Glutamatergic neuron (in vitro differentiated cells): ENCODE results near the gene CDH19. TPM values are rescaled to one million over a fixed set of nuclear protein-coding genes. Genes with fewer than 3 reads are reported as not detected.
A peak's percentile ranks its signal among the peaks of the same experiment; 100 is the strongest.

Experiments used
- DNase-seq: peaks from one replicate; pipeline ENCODE4 v3.0.0; 2022
- H3K27ac Mint-ChIP-seq: one replicate; pipeline ENCODE4 v1.8.0; 2020; ENCODE audit warnings: mild to moderate bottlenecking, mixed read lengths, inconsistent platforms; ENCODE audit not compliant: unreplicated experiment
- H3K27me3 Mint-ChIP-seq: one replicate; pipeline ENCODE4 v1.8.0; 2020; ENCODE audit warnings: mild to moderate bottlenecking, moderate library complexity, mixed read lengths, inconsistent platforms; ENCODE audit not compliant: unreplicated experiment
- H3K36me3 Mint-ChIP-seq: one replicate; pipeline ENCODE4 v1.8.0; 2020; ENCODE audit warnings: mild to moderate bottlenecking, mixed read lengths, inconsistent platforms; ENCODE audit not compliant: unreplicated experiment
- H3K4me1 Mint-ChIP-seq: one replicate; pipeline ENCODE4 v1.8.0; 2020; ENCODE audit warnings: mild to moderate bottlenecking, low read depth, mixed read lengths, inconsistent platforms; ENCODE audit not compliant: unreplicated experiment
- H3K4me3 Mint-ChIP-seq: one replicate; pipeline ENCODE4 v1.8.0; 2020; ENCODE audit warnings: mild to moderate bottlenecking, mixed read lengths, inconsistent platforms; ENCODE audit not compliant: unreplicated experiment
- H3K9me3 Mint-ChIP-seq: one replicate; pipeline ENCODE4 v1.8.0; 2020; ENCODE audit warnings: mild to moderate bottlenecking, moderate library complexity, mixed read lengths, inconsistent platforms; ENCODE audit not compliant: unreplicated experiment
- CTCF ChIP-seq: fragments of 200-600 bp; sonication (generic); IDR thresholded peaks from one replicate; pipeline ENCODE4 v1.5.0; 2021; ENCODE audit not compliant: partially characterized antibody, unreplicated experiment
- total RNA-seq: library from RNA; stranded (reverse); fragmentation: NEBNext Ultra II Directional; extraction: Animal tissue kit (Norgen Biotek cat#: 25700); gene quantifications from one replicate; pipeline ENCODE4 v1.2.1, GENCODE V29; 2021; ENCODE audit not compliant: unreplicated experiment

CDH19 gene
- total RNA-seq, 1 donor from 2014 or later: not detected

- Mint-ChIP-seq H3K4me3 (no peak overlapping the region), H3K27ac (no peak overlapping the region), H3K9me3 (no peaks in the 10 kb centered on the region), H3K4me1 (no peaks in the 10 kb centered on the region), H3K36me3 (no peaks in the 10 kb centered on the region), H3K27me3 (no peaks in the 10 kb centered on the region)
- DNase-seq: no peak
- TF ChIP-seq CTCF: no peak
Observed at GRCh38 chr18:66630831-66631230, 26.9 kb upstream of the CDH19 start.

- no peak overlapping the region for H3K4me3 Mint-ChIP-seq
- no peak for TF ChIP-seq CTCF
- H3K27ac Mint-ChIP-seq: no peak overlapping the region
- no peaks in the 10 kb centered on the region for H3K36me3 Mint-ChIP-seq
- H3K4me1 Mint-ChIP-seq: no peaks in the 10 kb centered on the region
- no peak for DNase-seq
- no peaks in the 10 kb centered on the region for H3K27me3 Mint-ChIP-seq
- no peaks in the 10 kb centered on the region for H3K9me3 Mint-ChIP-seq
Observed at GRCh38 chr18:66623821-66624220, 19.9 kb upstream of the CDH19 start.

GRCh38 chr18:66621816-66622576, 18.1 kb upstream of the CDH19 start:
- no peak overlapping the region for H3K27ac Mint-ChIP-seq
- H3K4me3 Mint-ChIP-seq: no peak overlapping the region
- H3K36me3 Mint-ChIP-seq: no peaks in the 10 kb centered on the region
- no peaks in the 10 kb centered on the region for H3K27me3 Mint-ChIP-seq
- no peak for TF ChIP-seq CTCF
- H3K4me1 Mint-ChIP-seq: no peaks in the 10 kb centered on the region
- no peaks in the 10 kb centered on the region for H3K9me3 Mint-ChIP-seq
- DNase-seq: no peak

- Mint-ChIP-seq H3K4me3 (no peak overlapping the region), H3K27ac (no peak overlapping the region), H3K9me3 (no peaks in the 10 kb centered on the region), H3K4me1 (no peaks in the 10 kb centered on the region), H3K36me3 (no peaks in the 10 kb centered on the region), H3K27me3 (no peaks in the 10 kb centered on the region)
- peak; percentile 64 for TF ChIP-seq CTCF
- no peak for DNase-seq
Observed at GRCh38 chr18:66616523-66616983, 12.7 kb upstream of the CDH19 start.

GRCh38 chr18:66615176-66615575, 11.3 kb upstream of the CDH19 start:
- Mint-ChIP-seq H3K36me3 (no peaks in the 10 kb centered on the region), H3K4me3 (no peak overlapping the region), H3K9me3 (no peaks in the 10 kb centered on the region), H3K27ac (no peak overlapping the region), H3K4me1 (no peaks in the 10 kb centered on the region), H3K27me3 (no peaks in the 10 kb centered on the region)
- no peak for TF ChIP-seq CTCF
- no peak for DNase-seq
